Activated T-cell treated with anti-CD3 and anti-CD28 coated beads for 4 hours (primary cell): ENCODE data around the gene ANKRD34A.

Source experiments
- DNase-seq: peaks from one replicate; pipeline ENCODE4 v3.0.0-alpha.2; 2020

Gene ANKRD34A

GRCh38 chr1:145965119-145965744, 857 bp upstream of the ANKRD34A start:
- DNase-seq: no peak

- no peak for DNase-seq
These were observed 933 bp downstream of the ANKRD34A start for GRCh38 chr1:145963265-145964019.

GRCh38 chr1:145962157-145963102, 1.9 kb downstream of the ANKRD34A start:
- DNase-seq: no peak

- no peak for DNase-seq
These were observed 2.8 kb downstream of the ANKRD34A start for GRCh38 chr1:145961425-145962156.

GRCh38 chr1:145961109-145961424, 3.3 kb downstream of the ANKRD34A start:
- no peak for DNase-seq

GRCh38 chr1:145960468-145961108, 3.8 kb downstream of the ANKRD34A start:
- DNase-seq: no peak

GRCh38 chr1:145959957-145960467, 4.4 kb downstream of the ANKRD34A start:
- no peak for DNase-seq

- no peak for DNase-seq
These were observed 5.0 kb downstream of the ANKRD34A start for GRCh38 chr1:145959333-145959732.

- no peak for DNase-seq
These were observed 5.6 kb downstream of the ANKRD34A start for GRCh38 chr1:145958734-145959133.

GRCh38 chr1:145957443-145958319, 6.7 kb downstream of the ANKRD34A start, which contains the start of gene LIX1L:
TSS of gene LIX1L (minus strand) at chr1:145958017. CDS start at chr1:145957927, 90 bp downstream.
- DNase-seq: peak; percentile 92

GRCh38 chr1:145956781-145957442, 7.5 kb downstream of the ANKRD34A start:
- no peak for DNase-seq

- DNase-seq: no peak
These were observed 8.0 kb downstream of the ANKRD34A start for GRCh38 chr1:145956361-145956760.

GRCh38 chr1:145955436-145955835, 8.9 kb downstream of the ANKRD34A start:
- no peak for DNase-seq

GRCh38 chr1:145953861-145954260, 10.5 kb downstream of the ANKRD34A start:
- DNase-seq: no peak

- no peak for DNase-seq
These were observed 11.5 kb downstream of the ANKRD34A start for GRCh38 chr1:145952903-145953302.

- no peak for DNase-seq
These were observed 12.8 kb downstream of the ANKRD34A start for GRCh38 chr1:145951526-145951925.

GRCh38 chr1:145949219-145949618, 15.2 kb downstream of the ANKRD34A start:
- DNase-seq: no peak

- DNase-seq: no peak
These were observed 16.8 kb downstream of the ANKRD34A start for GRCh38 chr1:145947551-145947950.

GRCh38 chr1:145946477-145946986, 17.8 kb downstream of the ANKRD34A start:
- DNase-seq: no peak

GRCh38 chr1:145944532-145944931, 19.8 kb downstream of the ANKRD34A start:
- no peak for DNase-seq
